GM12874 (cell line): Measurements from ENCODE around the gene RNU5D-1.

Experiments
- TF ChIP-seq, protein P1 (sequence below): IDR thresholded peaks from 2 replicates; pipeline ENCODE4 v1.5.1; 2011; ENCODE audit warnings: low read depth, mild to moderate bottlenecking, control low read depth, low read length, moderate library complexity; ENCODE audit not compliant: insufficient read depth

The RNU5D-1 gene

GRCh38 chr1:44705470-44705869 lies 25.5 kb downstream of the RNU5D-1 start:
- TF ChIP-seq, protein P1, sequence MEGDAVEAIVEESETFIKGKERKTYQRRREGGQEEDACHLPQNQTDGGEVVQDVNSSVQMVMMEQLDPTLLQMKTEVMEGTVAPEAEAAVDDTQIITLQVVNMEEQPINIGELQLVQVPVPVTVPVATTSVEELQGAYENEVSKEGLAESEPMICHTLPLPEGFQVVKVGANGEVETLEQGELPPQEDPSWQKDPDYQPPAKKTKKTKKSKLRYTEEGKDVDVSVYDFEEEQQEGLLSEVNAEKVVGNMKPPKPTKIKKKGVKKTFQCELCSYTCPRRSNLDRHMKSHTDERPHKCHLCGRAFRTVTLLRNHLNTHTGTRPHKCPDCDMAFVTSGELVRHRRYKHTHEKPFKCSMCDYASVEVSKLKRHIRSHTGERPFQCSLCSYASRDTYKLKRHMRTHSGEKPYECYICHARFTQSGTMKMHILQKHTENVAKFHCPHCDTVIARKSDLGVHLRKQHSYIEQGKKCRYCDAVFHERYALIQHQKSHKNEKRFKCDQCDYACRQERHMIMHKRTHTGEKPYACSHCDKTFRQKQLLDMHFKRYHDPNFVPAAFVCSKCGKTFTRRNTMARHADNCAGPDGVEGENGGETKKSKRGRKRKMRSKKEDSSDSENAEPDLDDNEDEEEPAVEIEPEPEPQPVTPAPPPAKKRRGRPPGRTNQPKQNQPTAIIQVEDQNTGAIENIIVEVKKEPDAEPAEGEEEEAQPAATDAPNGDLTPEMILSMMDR: no peak

GRCh38 chr1:44701141-44701573 lies 29.8 kb downstream of the RNU5D-1 start:
- TF ChIP-seq, protein P1: no peak

DNA sequence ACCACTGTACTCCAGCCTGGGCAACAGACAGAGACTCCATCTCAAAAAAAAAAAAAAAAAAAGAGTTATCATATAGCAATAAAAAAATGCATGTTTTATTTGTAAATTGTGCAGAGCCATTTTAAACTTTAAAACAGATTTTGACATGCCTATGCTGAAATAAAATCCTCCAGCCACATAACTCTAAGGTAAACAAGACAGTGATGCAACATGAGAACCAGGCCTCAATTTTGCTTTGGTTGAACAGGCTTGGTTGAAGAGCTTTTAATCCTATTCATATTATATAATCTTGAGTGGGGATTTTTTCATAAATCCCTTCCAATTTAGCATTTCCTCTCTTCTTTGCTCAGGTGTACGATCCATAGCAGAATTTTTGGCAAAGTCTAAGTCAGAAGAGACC lies 30.4 kb downstream of the RNU5D-1 start:
- TF ChIP-seq, protein P1: no peak

DNA sequence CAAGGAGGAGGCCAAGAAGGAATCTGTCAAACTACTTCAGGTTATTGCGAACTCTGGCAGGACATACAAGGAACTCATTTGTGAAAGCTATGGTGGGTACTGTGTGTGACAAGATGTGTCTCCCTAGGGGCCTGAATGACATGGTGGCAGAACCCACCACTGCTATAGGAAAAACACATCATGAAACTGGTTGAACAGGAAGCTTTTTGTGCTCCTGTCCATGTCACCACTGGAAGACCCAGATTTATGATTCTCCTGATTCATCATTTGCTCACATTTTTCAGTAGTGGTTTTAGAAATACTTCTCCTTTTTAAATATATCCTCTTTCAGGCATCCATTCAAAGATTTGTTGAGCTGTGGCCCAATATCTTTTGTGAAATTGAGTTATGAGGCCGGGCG lies 32.8 kb downstream of the RNU5D-1 start:
- TF ChIP-seq, protein P1: no peak

DNA sequence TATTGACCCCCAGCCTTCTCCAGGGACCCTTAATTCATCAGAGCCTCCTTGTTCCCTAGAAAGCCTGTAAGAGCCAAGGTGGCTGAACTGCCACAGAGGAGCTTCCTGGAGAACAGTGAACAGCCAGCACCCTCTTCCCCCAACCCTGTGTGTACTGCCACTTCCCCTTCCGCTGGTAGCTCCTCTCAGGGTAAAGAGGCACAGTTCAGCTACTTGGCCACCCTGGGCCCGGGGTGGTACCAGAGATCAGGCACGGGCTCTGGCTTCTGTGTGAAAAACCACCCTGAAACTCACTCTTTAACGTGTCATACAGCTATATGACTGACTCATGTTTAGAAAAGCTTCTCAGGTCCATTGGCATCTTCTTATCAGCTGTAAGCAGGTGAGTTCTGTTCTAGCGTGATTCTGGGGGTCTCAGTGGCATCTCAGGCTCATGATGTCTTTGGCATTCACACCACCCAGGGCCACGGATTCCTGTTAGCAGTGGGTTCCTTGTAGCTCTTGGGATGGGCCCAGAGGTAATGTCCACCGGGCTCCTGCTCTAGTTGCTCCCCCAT lies 34.1 kb downstream of the RNU5D-1 start:
- TF ChIP-seq, protein P1: no peak

DNA sequence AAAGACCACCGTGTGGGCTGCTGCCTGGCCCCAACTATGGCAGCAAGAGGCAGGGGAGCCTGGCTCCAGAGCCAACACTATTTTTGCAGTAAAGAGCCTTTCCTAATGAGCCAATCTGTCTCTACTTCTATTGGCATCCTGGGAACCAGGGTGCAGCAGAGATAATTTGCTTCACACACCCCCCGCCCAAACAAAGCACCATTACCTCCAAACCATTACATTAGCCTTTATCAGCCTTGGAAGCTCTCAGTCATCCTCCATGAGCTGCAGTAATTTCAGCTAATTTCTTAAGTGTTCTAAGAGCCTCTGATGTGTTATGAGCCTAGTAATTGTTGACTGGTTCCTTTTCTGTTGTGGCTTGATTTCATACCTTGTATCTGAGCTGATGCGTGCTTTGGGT lies 34.9 kb downstream of the RNU5D-1 start:
- TF ChIP-seq, protein P1: no peak

DNA sequence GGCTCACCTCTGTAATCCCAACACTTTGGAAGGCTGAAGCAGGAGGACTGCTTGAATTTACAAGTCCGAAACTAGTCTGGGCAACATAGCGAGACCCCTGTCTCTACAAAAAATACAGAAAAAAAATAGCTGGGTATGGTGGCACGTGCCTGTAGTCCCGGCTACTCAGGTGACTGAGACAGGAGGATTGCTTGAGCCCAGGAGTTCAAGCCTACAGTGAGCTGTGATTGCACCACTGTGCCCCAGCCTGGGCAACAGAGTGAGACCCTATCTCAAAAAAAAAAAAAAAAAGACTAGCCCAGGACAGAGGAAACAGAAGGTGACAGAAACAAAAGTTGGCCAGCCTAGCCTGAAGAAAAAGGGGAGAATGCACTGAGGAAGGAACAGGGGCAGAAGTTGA lies 35.3 kb downstream of the RNU5D-1 start:
- TF ChIP-seq, protein P1: no peak

GRCh38 chr1:44694863-44695478 lies 36.0 kb downstream of the RNU5D-1 start:
- TF ChIP-seq, protein P1: no peak
